ENCODE data around the gene KMT2C. TPM values are rescaled to one million over a fixed set of nuclear protein-coding genes. Genes with fewer than 3 reads are reported as not detected.
"Not testable (repeated sequence)": the region's sequence is repeated elsewhere in the genome, so short reads cannot be mapped to it uniquely, and the experiment has no call there.

KMT2C gene
- total RNA-seq, 3 donors from 2014 or later = 73.6 to 112 (median 85.5) TPM

GRCh38 chr7:152231089-152231488 is 204.7 kb downstream of the KMT2C start:
- DNase-seq (ENCODE audit: low spot score in 2 of 2) = no peak
- Histone ChIP-seq H3K27me3 (no peaks in the 10 kb centered on the region), H3K36me3 (no peaks in the 10 kb centered on the region), H3K4me3 (no peak overlapping the region), H3K4me1 (no peaks in the 10 kb centered on the region), H3K9me3 (no peaks in the 10 kb centered on the region), H3K27ac (no peak overlapping the region)
- intact Hi-C loops (cut with DNase I; ENCODE audit: low total_unique reads) = no loop called here
- TF ChIP-seq POLR2AphosphoS5 (IDR thresholded peaks at IDR 0.05) = no peak
- no peak for TF ChIP-seq POLR2A (IDR thresholded peaks at IDR 0.05)
- TF ChIP-seq CTCF (IDR thresholded peaks at IDR 0.05) = no peak

GRCh38 chr7:152219556-152219955 is 216.2 kb downstream of the KMT2C start:
- H3K4me3 ChIP-seq; intact Hi-C loops (cut with DNase I; ENCODE audit: low total_unique reads); DNase-seq (ENCODE audit: low spot score in 2 of 2); H3K27ac ChIP-seq; H3K9me3 ChIP-seq; H3K4me1 ChIP-seq; H3K27me3 ChIP-seq; H3K36me3 ChIP-seq: not testable (repeated sequence)

- H3K4me3 ChIP-seq = not testable (repeated sequence)
Measured at GRCh38 chr7:152208766-152209165, 227.0 kb downstream of the KMT2C start.

GRCh38 chr7:152204417-152204816 is 231.4 kb downstream of the KMT2C start:
- H3K36me3 ChIP-seq; H3K4me3 ChIP-seq; H3K9me3 ChIP-seq; DNase-seq (ENCODE audit: low spot score in 2 of 2); H3K27ac ChIP-seq; H3K27me3 ChIP-seq; H3K4me1 ChIP-seq; intact Hi-C loops (cut with DNase I; ENCODE audit: low total_unique reads): not testable (repeated sequence)

More at GRCh38 chr7:152208766-152209165, 227.0 kb downstream of the KMT2C start:
- H3K9me3 ChIP-seq; H3K4me1 ChIP-seq; DNase-seq (ENCODE audit: low spot score in 2 of 2); H3K36me3 ChIP-seq; intact Hi-C loops (cut with DNase I; ENCODE audit: low total_unique reads); H3K27ac ChIP-seq; H3K27me3 ChIP-seq: not testable (repeated sequence)

GRCh38 chr7:152203095-152203494 is 232.7 kb downstream of the KMT2C start:
- DNase-seq (ENCODE audit: low spot score in 2 of 2) = no peak
- no peak overlapping the region for H3K4me3 ChIP-seq
- TF ChIP-seq POLR2A (IDR thresholded peaks at IDR 0.05) = no peak
- no peak for TF ChIP-seq CTCF (IDR thresholded peaks at IDR 0.05)
- no peak for TF ChIP-seq POLR2AphosphoS5 (IDR thresholded peaks at IDR 0.05)
- H3K36me3 ChIP-seq = no peaks in the 10 kb centered on the region
- H3K27me3 ChIP-seq = no peaks in the 10 kb centered on the region
- H3K27ac ChIP-seq = no peak overlapping the region
- H3K4me1 ChIP-seq = no peaks in the 10 kb centered on the region
- no peaks in the 10 kb centered on the region for H3K9me3 ChIP-seq
- intact Hi-C loops (cut with DNase I; ENCODE audit: low total_unique reads) = no loop called here

- Histone ChIP-seq H3K4me1 (no peaks in the 10 kb centered on the region), H3K9me3 (no peaks in the 10 kb centered on the region), H3K4me3 (no peak overlapping the region), H3K27me3 (no peaks in the 10 kb centered on the region), H3K36me3 (no peaks in the 10 kb centered on the region), H3K27ac (peak overlapping the region in 1 of 2 donors; percentile 9)
- TF ChIP-seq CTCF (IDR thresholded peaks at IDR 0.05) = no peak
- no peak for TF ChIP-seq POLR2A (IDR thresholded peaks at IDR 0.05)
- no peak for TF ChIP-seq POLR2AphosphoS5 (IDR thresholded peaks at IDR 0.05)
- no peak for DNase-seq (ENCODE audit: low spot score in 2 of 2)
- intact Hi-C loops (cut with DNase I; ENCODE audit: low total_unique reads) = no loop called here
Measured at GRCh38 chr7:152202056-152202455, 233.7 kb downstream of the KMT2C start.

- H3K27ac ChIP-seq = no peak overlapping the region
- no peak overlapping the region for H3K4me3 ChIP-seq
- no peak for DNase-seq (ENCODE audit: low spot score in 2 of 2)
- no peaks in the 10 kb centered on the region for H3K9me3 ChIP-seq
- TF ChIP-seq CTCF (IDR thresholded peaks at IDR 0.05) = no peak
- no peak for TF ChIP-seq POLR2A (IDR thresholded peaks at IDR 0.05)
- TF ChIP-seq POLR2AphosphoS5 (IDR thresholded peaks at IDR 0.05) = no peak
- H3K27me3 ChIP-seq = no peaks in the 10 kb centered on the region
- intact Hi-C loops (cut with DNase I; ENCODE audit: low total_unique reads) = no loop called here
- no peaks in the 10 kb centered on the region for H3K4me1 ChIP-seq
- peaks cover 4% of the 10 kb centered on the region for H3K36me3 ChIP-seq
Measured at GRCh38 chr7:152200395-152200794, 235.4 kb downstream of the KMT2C start.
